ENCODE results near the gene PRELID1. TPM values are rescaled to one million over a fixed set of nuclear protein-coding genes. Genes with fewer than 3 reads are reported as not detected.

Gene PRELID1
- total and polyA plus RNA-seq, 2 donors (not counting 3 experiments of a cell fraction or from before 2014, with no cell fraction given): 201 to 293 TPM

DNA sequence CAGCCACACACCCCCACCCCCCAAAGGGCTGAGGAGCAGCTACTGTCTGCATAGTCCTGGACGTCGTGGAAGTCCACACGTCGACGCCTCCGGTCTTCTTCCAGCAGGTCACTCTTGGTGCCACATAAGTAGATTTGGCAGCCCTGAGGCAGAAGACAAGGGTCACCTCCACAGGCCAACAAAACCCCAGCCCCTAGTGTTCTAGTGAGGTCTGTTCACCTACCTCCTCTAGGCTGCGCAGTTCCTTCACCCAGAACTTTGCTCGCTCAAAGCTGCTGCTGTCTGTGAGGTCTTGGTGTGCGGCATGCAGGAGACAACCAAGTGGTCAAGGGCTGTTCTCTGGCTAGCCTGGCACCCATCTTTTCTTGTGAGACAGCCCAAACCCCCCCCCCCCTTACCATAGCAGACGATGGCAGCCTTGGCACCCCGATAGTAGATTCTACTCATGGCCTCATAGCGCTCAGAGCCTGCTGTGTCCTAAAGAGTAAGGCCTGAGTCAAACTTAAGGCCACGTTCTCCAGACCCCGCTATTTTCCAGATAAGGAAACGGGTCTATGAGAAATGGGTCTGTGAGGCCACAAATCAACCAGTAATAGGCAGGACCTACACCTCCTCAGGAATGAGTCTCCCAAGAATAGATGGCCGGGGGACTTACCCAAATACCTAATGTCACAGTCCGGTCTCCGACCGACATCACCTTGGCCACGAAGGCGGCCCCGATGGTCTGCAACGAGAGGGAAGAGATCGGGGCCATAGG is 1.1 kb upstream of the PRELID1 start:
- Histone ChIP-seq H3K9ac (replicated peaks; ENCODE audit: extremely low read depth, insufficient read depth, low read length) (peak overlapping the region; percentile 85), H2AFZ (ENCODE audit: low read depth, low read length) (no peak overlapping the region), H3K27ac (ENCODE audit: insufficient read depth, low read depth, low read length) (no peak overlapping the region), H3K4me3 (replicated peaks in 1 of 3; ENCODE audit: insufficient read depth in 1 of 3, low read depth in 1 of 3, low read length in 3 of 3) (peak overlapping the region; percentile 58 to 87 (median 80)), H4K20me1 (replicated peaks; ENCODE audit: control insufficient read depth, extremely low read depth, insufficient read depth, low read length) (no peaks in the 10 kb centered on the region), H3K4me2 (ENCODE audit: insufficient read depth, low read length) (peak overlapping the region; percentile 65), H3K79me2 (ENCODE audit: control insufficient read depth, insufficient read depth, low read length) (peaks cover 36% of the 10 kb centered on the region), H3K9me1 (replicated peaks; ENCODE audit: control insufficient read depth, extremely low read depth, insufficient read depth, low read length) (no peaks in the 10 kb centered on the region), H3K27me3 (ENCODE audit: control insufficient read depth in 2 of 2, insufficient read depth in 2 of 2, low read length in 2 of 2) (no peaks in the 10 kb centered on the region), H3K36me3 (ENCODE audit: control insufficient read depth in 2 of 2, extremely low read depth in 1 of 2, insufficient read depth in 2 of 2, low read length in 2 of 2) (peaks cover 0 to 21% of the 10 kb centered on the region in 2 experiments), H3K9me3 (replicated peaks; ENCODE audit: control insufficient read depth, insufficient read depth, low read length) (no peaks in the 10 kb centered on the region), H3K4me1 (ENCODE audit: control insufficient read depth, extremely low read depth, insufficient read depth, low read length) (peaks cover 35% of the 10 kb centered on the region)
- FAIRE-seq (no peak), DNase-seq (ENCODE audit: low read depth, low spot score) (no peak)
- ChIA-PET CTCF (interaction anchor here (0.9 to 4.8 kb wide), 4 partner anchors 7 to 191 kb away, joined by 3 to 30 read pairs (median 5); no protein-coding TSS in a partner anchor), POLR2A (no interaction called here)
- BruUV-seq (replicated peaks): TSS peak; percentile 19
- TF ChIP-seq POLR2A (IDR thresholded peaks at IDR 0.05; ENCODE audit: low read depth, low read length): no peak
- no peak for TF ChIP-seq FOS (IDR thresholded peaks at IDR 0.05; ENCODE audit: borderline replicate concordance, insufficient read depth, low read length)
- TF ChIP-seq, protein P1, sequence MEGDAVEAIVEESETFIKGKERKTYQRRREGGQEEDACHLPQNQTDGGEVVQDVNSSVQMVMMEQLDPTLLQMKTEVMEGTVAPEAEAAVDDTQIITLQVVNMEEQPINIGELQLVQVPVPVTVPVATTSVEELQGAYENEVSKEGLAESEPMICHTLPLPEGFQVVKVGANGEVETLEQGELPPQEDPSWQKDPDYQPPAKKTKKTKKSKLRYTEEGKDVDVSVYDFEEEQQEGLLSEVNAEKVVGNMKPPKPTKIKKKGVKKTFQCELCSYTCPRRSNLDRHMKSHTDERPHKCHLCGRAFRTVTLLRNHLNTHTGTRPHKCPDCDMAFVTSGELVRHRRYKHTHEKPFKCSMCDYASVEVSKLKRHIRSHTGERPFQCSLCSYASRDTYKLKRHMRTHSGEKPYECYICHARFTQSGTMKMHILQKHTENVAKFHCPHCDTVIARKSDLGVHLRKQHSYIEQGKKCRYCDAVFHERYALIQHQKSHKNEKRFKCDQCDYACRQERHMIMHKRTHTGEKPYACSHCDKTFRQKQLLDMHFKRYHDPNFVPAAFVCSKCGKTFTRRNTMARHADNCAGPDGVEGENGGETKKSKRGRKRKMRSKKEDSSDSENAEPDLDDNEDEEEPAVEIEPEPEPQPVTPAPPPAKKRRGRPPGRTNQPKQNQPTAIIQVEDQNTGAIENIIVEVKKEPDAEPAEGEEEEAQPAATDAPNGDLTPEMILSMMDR (IDR thresholded peaks at IDR 0.05; ENCODE audit: extremely low read depth in 1 of 2, insufficient read depth in 1 of 2, low read depth in 1 of 2, low read length in 2 of 2): no peak
- no peak for TF ChIP-seq MYC (IDR thresholded peaks at IDR 0.05; ENCODE audit: low read depth, low read length)
- TF ChIP-seq EZH2 (IDR thresholded peaks at IDR 0.05; ENCODE audit: borderline replicate concordance, low read depth, low read length, severe bottlenecking): no peak
- TF ChIP-seq, protein P2, sequence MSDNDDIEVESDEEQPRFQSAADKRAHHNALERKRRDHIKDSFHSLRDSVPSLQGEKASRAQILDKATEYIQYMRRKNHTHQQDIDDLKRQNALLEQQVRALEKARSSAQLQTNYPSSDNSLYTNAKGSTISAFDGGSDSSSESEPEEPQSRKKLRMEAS (IDR thresholded peaks at IDR 0.05; ENCODE audit: insufficient read depth, insufficient read length): no peak
- no peak for TF ChIP-seq POLR2AphosphoS5 (IDR thresholded peaks at IDR 0.05; ENCODE audit: insufficient read depth, low read depth, low read length)
- TF ChIP-seq GATA2 (IDR thresholded peaks at IDR 0.05; ENCODE audit: insufficient read depth, insufficient read length, low read depth, low read length): no peak
- TF ChIP-seq JUN (IDR thresholded peaks at IDR 0.05; ENCODE audit: borderline replicate concordance, insufficient read depth, insufficient read length, low read depth): no peak
- dilution Hi-C loops (cut with MboI; ENCODE audit: extremely low pct_ligation_motif_present, low sequenced_read_pairs): no loop called here
- intact Hi-C loops (cut with micrococcal nuclease): loop anchor here (1.0 to 5.0 kb wide), 2 partner anchors 10 to 170 kb away; partner anchors contain the start of gene NSD1
